ENCODE measurements around the gene EIF1. TPM values are rescaled to one million over a fixed set of nuclear protein-coding genes. Genes with fewer than 3 reads are reported as not detected.

The EIF1 gene
- polyA plus RNA-seq, 1 donor (not counting 4 experiments of a cell fraction or from before 2014, with no cell fraction given) = 308 TPM

DNA sequence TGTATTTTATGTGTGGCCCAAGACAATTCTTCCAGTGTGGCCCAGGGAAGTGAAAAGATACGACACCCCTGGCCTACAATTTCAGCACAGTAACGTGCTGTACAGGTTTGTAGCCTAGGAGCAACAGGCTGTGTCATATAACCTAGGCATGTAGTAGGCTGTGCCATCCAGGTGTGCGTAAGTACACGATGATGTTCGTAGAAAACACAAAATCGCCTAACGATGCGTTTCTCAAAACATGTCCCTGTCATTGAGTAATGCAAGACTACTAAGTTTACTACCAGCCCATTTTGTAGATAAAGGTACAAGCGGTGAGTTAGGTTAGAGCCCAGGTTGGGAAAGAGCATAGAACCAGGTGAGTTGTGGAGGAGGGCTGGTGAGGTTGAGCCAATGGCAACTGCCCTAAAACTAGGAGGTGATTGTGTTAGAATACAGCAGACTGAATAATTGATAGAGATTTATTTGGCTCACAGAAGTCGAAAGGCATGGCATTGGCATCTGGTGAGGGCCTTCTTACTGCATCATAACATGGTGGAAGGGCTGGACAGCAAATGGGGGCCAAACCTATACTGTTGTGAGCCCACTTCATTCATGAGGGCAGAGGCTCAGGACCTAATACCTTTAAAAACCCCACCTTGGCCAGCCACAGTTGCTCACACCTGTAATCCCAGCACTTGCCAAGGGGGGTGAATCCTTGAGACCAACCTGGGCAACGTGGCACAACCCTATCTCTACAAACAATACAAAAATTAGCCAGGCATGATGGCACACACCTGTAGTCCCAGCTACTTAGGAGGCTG lies 4.2 kb downstream of the EIF1 start:
- H3K4me2 ChIP-seq (ENCODE audit: control insufficient read depth, extremely low read depth, insufficient read depth, low read depth, low read length) = no peak overlapping the region
- DNase-seq (ENCODE audit: low read depth, low spot score) (no peak), FAIRE-seq (no peak)
- peaks cover 20% of the 10 kb centered on the region for H3K79me2 ChIP-seq (ENCODE audit: control insufficient read depth, insufficient read depth, low read length)
- H3K4me3 ChIP-seq (ENCODE audit: control insufficient read depth in 2 of 3, extremely low read depth in 1 of 3, insufficient read depth in 2 of 3, low read depth in 1 of 3, low read length in 3 of 3) = no peak overlapping the region
- no peaks in the 10 kb centered on the region for H3K9me3 ChIP-seq (ENCODE audit: control insufficient read depth, low read depth, low read length)
- no peak overlapping the region for H3K9ac ChIP-seq (ENCODE audit: control insufficient read depth, extremely low read depth, insufficient read depth, low read length)
- no peaks in the 10 kb centered on the region for H3K9me1 ChIP-seq (ENCODE audit: control insufficient read depth, extremely low read depth, insufficient read depth, low read length)
- H3K4me1 ChIP-seq (ENCODE audit: control insufficient read depth, extremely low read depth, insufficient read depth, low read length) = peaks cover under 1% of the 10 kb centered on the region
- peaks cover 24 to 29% of the 10 kb centered on the region in 2 experiments for H3K36me3 ChIP-seq (ENCODE audit: control insufficient read depth in 2 of 2, extremely low read depth in 1 of 2, insufficient read depth in 2 of 2, low read length in 2 of 2)
- no peaks in the 10 kb centered on the region for H3K27me3 ChIP-seq (ENCODE audit: control insufficient read depth, extremely low read depth, insufficient read depth, low read length)
- no peak overlapping the region for H3K27ac ChIP-seq (ENCODE audit: control insufficient read depth, insufficient read depth, low read length)
- H2AFZ ChIP-seq (ENCODE audit: control insufficient read depth, low read length) = no peak overlapping the region
- peaks cover 29% of the 10 kb centered on the region for H4K20me1 ChIP-seq (ENCODE audit: control insufficient read depth, extremely low read depth, insufficient read depth, low read length)
- dilution Hi-C loops (cut with MboI; ENCODE audit: extremely low pct_ligation_motif_present, low sequenced_read_pairs) = no loop called here
- no peak for TF ChIP-seq EZH2 (IDR thresholded peaks at IDR 0.05; ENCODE audit: low read length)
- TF ChIP-seq, protein P1, sequence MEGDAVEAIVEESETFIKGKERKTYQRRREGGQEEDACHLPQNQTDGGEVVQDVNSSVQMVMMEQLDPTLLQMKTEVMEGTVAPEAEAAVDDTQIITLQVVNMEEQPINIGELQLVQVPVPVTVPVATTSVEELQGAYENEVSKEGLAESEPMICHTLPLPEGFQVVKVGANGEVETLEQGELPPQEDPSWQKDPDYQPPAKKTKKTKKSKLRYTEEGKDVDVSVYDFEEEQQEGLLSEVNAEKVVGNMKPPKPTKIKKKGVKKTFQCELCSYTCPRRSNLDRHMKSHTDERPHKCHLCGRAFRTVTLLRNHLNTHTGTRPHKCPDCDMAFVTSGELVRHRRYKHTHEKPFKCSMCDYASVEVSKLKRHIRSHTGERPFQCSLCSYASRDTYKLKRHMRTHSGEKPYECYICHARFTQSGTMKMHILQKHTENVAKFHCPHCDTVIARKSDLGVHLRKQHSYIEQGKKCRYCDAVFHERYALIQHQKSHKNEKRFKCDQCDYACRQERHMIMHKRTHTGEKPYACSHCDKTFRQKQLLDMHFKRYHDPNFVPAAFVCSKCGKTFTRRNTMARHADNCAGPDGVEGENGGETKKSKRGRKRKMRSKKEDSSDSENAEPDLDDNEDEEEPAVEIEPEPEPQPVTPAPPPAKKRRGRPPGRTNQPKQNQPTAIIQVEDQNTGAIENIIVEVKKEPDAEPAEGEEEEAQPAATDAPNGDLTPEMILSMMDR (optimal IDR thresholded peaks at IDR 0.05 in 1 of 3, IDR thresholded peaks at IDR 0.05 in 1 of 3, conservative IDR thresholded peaks at IDR 0.05 in 1 of 3; ENCODE audit: extremely low read depth in 1 of 3, insufficient read depth in 2 of 3, low read length in 3 of 3) = no peak

DNA sequence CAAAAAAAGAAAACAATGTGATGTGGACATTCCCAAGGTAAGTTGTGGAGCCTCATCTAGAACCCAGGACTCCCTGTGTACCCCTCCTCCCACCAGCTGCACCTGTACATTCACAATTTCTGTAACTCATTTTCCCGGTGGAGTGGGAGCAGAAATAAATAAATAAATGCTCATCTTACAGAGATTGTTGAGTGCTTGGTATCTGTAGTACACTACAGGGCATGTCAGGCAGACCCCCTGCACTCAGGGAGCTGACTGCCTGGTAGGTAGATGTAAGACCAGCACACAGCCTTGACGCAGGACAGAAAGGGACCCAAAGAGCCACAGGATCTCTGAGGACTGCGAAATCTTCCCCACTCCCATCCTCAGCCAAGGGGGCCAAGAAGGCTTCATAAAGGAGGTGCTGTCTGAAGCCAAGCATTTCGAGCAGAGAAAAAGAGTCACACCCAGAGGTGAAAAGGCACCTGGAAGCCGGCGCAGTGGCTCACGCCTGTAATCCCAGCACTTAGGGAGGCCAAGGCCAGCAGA lies 6.5 kb downstream of the EIF1 start:
- Histone ChIP-seq H3K9me1 (ENCODE audit: control insufficient read depth, extremely low read depth, insufficient read depth, low read length) (no peaks in the 10 kb centered on the region), H3K4me3 (ENCODE audit: control insufficient read depth in 2 of 3, extremely low read depth in 1 of 3, insufficient read depth in 2 of 3, low read depth in 1 of 3, low read length in 3 of 3) (no peak overlapping the region), H3K27me3 (ENCODE audit: control insufficient read depth, extremely low read depth, insufficient read depth, low read length) (no peaks in the 10 kb centered on the region), H3K79me2 (ENCODE audit: control insufficient read depth, insufficient read depth, low read length) (peaks cover 8% of the 10 kb centered on the region), H2AFZ (ENCODE audit: control insufficient read depth, low read length) (no peak overlapping the region), H3K4me2 (ENCODE audit: control insufficient read depth, extremely low read depth, insufficient read depth, low read depth, low read length) (no peak overlapping the region), H3K36me3 (ENCODE audit: control insufficient read depth in 2 of 2, extremely low read depth in 1 of 2, insufficient read depth in 2 of 2, low read length in 2 of 2) (peaks cover 16 to 20% of the 10 kb centered on the region in 2 experiments), H3K27ac (ENCODE audit: control insufficient read depth, insufficient read depth, low read length) (no peak overlapping the region), H4K20me1 (ENCODE audit: control insufficient read depth, extremely low read depth, insufficient read depth, low read length) (peaks cover 22% of the 10 kb centered on the region), H3K4me1 (ENCODE audit: control insufficient read depth, extremely low read depth, insufficient read depth, low read length) (no peaks in the 10 kb centered on the region), H3K9me3 (ENCODE audit: control insufficient read depth, low read depth, low read length) (no peaks in the 10 kb centered on the region), H3K9ac (ENCODE audit: control insufficient read depth, extremely low read depth, insufficient read depth, low read length) (no peak overlapping the region)
- TF ChIP-seq, protein P1 (optimal IDR thresholded peaks at IDR 0.05 in 1 of 3, IDR thresholded peaks at IDR 0.05 in 1 of 3, conservative IDR thresholded peaks at IDR 0.05 in 1 of 3; ENCODE audit: extremely low read depth in 1 of 3, insufficient read depth in 2 of 3, low read length in 3 of 3) = no peak
- no peak for TF ChIP-seq EZH2 (IDR thresholded peaks at IDR 0.05; ENCODE audit: low read length)
- DNase-seq (ENCODE audit: low read depth, low spot score) (no peak), FAIRE-seq (no peak)
- dilution Hi-C loops (cut with MboI; ENCODE audit: extremely low pct_ligation_motif_present, low sequenced_read_pairs) = no loop called here
